ENCODE data around the gene GRIN1. TPM values are rescaled to one million over a fixed set of nuclear protein-coding genes. Genes with fewer than 3 reads are reported as not detected.
"Not testable (repeated sequence)": the region's sequence is repeated elsewhere in the genome, so short reads cannot be mapped to it uniquely, and the experiment has no call there.

GRIN1 gene
- polyA plus RNA-seq, 10 donors = 0.07 TPM; not detected in 8

DNA sequence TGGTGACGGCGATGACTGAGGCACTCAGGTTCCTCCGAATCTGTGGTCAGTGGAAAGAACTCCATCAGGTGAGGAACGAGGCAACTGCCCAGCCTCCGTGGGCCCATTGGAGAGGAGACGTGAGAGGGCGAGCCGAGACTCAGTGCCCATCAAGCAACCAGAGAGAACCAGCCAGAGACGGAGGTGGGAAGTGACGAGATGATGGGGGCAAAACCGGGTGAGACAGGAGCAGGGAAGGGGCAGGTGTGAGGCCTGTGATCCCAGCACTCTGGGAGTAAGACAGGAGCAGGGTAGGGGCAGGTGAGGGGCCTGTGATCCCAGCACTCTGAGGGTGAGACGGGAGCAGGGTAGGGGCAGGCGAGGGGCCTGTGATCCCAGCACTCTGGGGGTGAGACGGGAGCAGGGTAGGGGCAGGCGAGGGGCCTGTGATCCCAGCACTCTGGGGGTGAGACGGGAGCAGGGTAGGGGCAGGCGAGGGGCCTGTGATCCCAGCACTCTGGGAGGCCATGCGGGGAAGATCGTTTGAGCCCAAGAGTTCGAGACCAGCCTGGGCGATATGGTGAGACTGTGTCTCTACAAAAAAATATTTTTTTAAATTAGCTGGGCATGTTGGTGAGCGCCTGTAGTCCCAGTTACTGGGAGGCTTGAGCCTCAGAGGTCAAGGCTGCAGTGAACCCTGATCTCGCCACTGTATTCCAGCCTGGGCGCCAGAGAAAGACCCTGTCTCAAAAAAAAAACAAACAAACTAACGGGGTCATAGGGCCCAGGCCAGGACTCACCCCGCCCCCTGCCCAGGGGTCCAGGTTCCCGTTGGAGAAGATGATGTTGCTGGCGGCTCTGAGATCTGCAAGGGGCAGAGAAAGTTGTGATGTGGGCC lies 27.8 kb upstream of the GRIN1 start:
- no peak for DNase-seq

- DNase-seq = no peak
These were observed 27.0 kb upstream of the GRIN1 start for GRCh38 chr9:137111788-137112563.

DNA sequence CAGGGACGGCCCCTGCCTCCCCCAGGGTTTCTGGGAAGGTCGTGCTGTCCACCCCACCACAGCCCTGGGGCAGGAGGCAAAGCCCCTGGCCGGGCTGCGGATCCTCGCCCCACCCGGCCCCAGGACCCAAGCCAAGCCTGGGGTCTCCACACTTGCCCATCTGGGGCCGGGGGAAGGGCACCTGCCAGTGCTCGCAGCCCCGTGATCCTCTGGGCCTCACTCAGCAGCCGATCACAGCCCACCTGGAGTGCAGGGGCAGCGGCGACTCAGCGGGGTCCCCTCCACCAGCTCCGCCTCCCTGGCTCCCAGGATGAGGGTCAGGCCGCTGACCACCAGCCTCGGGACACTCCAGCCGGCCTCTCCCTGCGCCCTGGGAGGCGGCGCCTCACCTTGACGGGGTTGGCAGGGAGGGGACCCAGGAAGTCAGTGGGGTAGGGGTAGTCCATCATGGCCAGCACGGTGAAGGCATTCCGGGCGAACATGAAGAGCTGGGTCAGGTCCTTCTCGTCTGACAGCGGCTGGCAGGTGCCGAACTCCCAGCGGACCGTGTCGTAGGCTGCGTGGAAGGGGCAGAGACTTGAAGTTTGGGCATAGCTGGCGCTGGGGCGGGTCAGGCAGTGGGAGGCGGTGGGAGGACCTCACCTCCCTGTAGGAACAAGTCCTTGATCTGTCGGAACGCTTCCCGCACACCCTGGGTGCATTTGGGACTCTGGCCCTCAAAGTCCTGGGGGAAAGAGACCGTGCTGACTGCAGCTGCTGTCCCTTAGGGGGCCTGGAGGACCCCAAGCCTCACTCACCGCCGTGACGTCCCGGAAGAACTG lies 26.2 kb upstream of the GRIN1 start:
- DNase-seq = no peak

DNA sequence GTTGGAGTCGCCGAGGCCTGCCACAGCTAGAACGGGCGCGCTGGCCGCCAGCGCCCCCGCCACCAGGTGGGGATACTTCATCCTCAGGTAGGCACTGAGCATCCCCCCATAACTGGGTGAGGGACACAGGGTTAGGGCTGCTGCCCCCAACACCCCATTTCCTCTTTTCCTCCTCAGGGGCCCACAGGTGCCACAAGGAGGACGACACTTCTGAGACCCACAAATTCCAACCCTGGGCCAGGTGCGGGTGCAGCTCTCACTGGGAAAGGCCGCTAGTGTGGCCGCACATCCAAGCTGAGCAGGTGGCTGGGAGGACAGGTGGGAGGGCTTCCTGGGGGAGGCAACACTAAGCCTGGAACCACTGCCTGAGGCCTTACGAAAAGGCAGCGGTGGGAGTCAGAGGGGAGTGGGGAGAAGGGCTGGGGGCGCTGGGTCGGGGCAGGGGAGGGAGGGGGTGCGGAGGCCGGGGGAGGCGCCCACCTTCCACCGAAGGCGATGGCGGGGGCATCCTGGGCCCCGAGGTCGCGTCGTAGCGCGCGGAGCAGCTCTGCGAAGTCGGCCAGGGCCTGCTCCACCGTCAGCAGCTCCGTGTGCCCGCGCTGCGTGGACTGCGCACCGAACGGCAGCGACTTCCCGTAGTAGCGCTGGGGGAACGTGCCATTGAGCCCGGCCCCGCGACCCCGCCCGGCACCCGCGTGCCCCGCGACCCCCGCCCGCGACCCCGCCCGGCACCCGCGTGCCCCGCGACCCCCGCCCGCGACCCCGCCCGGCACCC lies 25.4 kb upstream of the GRIN1 start:
- DNase-seq = no peak

DNA sequence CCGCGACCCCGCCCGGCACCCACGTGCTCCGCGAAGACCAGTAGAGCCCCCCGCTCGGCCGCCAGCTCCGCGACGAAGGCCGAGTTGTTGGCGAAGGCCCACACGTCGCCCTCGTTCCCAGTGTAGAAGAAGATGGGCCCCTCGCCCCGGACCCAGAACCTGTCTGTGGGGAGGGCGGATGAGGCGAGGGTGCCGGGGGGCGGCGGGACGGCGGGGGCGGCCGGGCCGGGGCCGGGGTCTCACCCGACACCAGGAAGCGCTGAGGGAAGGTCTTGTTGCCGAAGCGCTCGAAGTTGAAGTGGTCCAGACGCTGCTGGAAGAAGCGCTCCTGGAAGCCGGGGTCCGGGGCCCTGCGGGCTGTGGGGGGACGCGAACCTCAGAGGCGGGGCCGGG lies 24.7 kb upstream of the GRIN1 start:
- no peak for DNase-seq

DNA sequence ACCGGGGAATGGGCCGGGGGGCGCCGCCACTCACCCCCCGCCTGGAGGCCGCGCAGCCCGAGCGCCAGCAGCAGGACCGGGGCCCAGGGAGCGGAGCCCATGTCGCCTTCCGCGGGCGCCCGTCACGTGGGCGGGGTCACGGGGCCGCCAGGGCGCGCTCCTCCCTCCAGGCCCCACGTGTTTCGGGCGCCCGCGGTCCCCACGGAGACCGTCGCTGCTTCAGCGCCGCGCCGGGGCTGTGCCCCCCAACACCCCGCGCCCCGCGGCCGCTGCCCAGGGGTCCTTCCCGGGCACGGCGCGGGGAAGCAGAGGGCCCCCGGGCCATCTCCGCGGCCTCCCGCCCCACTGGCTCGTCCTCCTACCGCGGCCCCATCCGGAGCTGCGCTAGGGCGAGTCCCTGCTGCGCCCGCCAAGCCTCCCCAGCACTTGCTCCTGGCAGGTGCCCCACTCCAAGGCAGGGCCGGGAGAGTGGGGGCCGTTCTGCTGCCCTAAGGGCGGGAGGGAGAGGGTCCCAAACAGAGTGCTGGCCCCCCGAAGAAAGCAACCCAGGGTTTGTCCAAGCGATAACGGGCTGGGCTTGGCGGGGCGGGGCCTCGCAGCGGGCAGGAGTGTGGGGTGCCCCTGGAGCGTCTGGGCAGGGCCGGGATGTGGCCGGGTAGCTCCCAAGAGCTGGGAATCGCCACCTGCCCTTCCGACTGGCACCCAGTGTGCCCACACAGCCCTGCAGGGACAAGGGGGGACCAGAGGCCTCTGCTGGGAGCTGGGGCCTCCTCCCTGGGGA lies 24.2 kb upstream of the GRIN1 start, which contains the start of gene DPP7:
DPP7 (minus strand) TSS at position 121 of the 781 bp plus-strand sequence; CDS start at position 101, 20 bp downstream.
- DNase-seq = peak; percentile 44 to 77 (median 47)

DNA sequence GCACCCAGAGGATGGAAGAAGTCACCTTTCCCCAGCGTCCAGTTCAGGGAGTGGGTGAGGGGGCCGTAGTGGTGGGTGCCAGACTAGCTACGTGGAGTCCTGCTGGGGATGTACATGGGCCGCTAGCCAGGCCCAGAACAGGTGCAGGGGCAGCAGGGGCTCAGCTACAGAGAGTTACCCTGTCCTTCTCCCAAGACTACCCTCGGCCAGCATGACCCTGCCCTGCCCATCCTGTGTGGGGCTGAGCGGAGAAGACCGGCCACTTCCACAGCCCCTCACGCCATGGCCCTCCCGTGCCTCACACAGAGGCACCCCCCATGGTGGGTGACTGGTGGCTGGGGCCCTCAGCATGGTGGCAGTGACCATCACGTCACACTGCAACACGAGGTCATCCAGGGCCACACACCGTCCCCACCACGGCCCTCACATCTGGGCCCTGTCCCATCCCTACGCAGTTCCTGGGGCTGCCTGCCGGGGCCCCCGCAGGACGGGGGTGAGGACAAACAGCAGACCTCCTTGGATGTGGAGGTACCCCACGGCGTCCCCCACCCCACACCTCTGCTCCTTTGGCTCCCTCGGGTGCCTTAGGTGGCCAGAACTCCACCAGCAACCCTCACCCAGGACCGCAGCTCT lies 23.4 kb upstream of the GRIN1 start:
- no peak for DNase-seq

- no peak for DNase-seq
These were observed 22.9 kb upstream of the GRIN1 start for GRCh38 chr9:137116027-137116507.

DNA sequence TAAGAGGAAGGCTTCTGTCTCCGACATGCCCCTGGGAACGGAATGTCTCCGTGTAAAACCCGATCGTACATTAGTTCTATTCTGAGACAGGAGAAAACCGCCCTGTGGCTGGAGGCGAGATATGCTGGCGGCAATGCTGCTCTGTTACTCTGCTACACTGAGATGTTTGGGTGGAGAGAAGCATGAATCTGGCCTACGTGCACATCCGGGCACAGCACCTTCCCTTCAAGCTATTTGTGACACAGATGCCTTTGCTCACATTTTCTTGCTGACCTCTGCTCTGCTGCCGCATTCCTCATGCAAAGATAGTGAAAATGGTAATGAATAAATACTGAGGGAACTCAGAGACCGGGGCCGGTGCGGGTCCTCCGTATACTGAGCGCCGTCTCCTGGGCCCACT lies 22.2 kb upstream of the GRIN1 start:
- DNase-seq = no peak

DNA sequence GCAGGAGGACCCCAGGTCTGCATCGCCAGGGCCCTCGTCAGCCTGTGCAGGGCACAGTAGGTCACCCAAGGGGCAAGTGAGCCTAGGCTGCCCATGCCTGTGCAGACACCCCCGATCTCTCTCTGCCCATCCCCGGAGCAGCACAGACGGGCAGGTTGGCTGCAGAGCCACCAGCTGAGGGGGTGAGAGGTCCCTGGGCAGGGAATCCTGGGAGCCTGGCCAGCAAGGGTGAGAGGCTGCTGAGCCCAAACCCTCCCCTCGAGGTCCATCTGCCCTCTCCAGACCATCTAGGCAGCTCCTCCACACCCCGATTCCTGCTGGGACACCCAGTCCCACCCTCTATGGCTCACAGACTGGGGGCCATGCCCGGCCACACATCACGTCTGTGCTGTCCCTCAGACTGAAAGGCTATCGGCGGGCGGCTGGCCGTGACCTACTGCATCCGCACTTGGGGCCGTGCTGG lies 21.7 kb upstream of the GRIN1 start:
- no peak for DNase-seq

DNA sequence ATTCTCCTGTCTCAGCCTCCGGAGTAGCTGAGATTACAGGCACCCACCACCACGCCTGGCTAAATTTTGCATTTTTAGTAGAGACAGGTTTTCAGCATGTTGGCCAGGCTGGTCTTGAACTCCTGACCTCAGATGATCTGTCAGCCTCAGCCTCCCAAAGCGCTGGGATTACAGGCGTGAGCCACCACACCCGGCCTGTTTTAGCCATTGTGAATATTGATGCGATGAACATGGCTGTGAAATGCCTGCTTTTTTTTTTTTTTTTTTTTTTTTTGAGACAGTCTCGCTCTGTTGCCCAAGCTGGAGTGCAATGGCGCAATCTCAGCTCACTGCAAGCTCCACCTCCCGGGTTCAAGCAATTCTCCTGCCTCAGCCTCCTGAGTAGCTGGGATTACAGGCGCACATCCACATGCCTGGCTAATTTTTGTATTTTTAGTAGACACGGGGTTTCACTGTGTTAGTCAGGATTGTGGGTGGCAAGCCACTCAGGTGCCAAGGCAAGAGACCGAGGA lies 20.8 kb upstream of the GRIN1 start:
- not testable (repeated sequence) for DNase-seq

DNA sequence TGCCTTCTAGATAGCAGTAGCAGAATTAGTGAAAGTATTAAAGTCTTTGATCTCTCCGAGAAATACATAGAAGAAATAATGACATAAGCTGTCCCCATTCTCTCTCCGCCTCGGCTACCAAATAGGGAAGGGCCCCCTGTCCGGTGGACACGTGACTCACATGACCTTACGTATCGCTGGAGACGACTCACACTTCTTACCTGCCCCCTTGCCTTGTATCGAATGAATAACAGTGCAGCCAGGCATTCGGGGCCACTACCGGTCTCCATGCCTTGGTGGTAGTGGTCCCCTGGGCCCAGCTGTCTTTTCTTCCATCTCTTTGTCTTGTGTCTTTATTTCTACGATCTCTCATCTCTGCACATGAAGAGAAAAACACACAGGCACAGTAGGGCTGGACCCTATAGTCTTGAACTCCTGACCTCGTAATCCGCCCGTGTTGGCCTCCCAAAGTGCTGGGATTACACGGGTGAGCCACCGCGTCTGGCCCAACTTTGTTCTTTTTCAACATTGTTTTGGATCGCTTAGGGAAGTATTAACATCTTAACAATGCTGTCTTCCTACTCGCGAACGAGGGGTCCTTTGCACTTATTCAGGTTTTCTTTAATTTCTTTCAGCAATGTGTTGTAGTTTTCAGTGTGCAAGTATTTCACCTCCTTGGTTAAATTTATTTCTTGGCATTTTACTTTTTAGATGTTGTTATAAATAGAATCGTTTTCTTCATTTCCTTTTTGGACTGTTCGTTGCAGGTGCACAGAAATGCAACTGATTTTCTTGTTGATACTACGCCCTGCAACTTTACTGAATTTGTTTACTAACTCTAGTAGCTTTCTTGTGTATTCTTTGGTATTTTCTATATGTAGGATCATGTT lies 16.8 kb upstream of the GRIN1 start:
- not testable (repeated sequence) for DNase-seq

DNA sequence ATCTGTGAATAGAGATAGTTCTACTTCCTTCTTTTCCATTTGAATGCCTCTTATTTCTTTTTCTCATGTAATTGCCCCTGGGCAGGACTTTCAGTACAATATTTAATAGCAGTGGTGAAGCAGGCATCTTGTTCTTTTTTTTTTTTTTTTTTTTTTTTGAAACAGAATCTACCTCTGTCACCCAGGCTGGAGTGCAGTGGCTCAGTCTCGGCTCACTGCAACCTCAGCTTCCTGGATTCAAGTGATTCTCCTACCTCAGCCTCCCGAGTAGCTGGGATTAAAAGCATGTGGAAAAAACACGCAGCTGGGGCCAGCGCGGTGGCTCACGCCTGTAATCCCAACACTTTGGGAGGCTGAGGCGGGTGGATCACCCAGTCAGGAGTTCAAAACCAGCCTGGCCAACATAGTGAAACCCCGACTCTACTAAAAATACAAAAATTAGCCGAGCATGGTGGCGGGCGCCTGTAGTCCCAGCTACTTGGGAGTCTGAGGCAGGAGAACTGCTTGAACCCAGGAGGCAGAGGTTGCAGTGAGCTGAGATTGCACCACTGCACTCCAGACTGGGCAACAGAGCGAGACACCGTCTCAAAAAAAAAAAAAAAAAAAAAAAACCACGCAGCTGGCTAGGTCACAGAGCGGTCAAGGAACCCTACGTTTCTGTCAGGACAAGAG lies 16.0 kb upstream of the GRIN1 start:
- DNase-seq = not testable (repeated sequence)

DNA sequence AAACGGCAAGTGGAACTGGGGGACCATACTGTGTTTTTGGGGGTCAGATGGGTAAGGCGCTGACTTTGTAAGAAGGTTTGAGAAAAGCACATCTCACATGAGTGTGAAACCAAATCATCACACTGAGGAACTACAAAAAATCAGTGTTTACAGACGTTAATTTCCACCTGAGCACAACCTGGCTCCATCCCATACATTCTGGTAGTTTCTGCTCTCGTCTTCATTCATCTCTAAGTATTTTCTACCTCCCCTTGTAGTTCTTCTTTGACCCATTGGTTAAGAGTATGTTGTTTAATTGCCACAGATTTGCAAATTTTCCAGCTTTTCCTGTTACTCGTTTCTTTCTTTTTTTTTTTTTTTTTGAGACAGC lies 15.5 kb upstream of the GRIN1 start:
- no peak for DNase-seq

GRCh38 chr9:137123952-137124462 lies 14.9 kb upstream of the GRIN1 start:
- not testable (repeated sequence) for DNase-seq

- no peak for DNase-seq
These were observed 12.2 kb upstream of the GRIN1 start for GRCh38 chr9:137126786-137127185.

All from muscle of back (tissue), 11 donors.